GM18858 (cell line): Measurements from ENCODE around the gene MAPK8IP3.

Source experiments
- ATAC-seq: cut with Tn5 transposase; IDR thresholded peaks from one replicate; pipeline ENCODE4 v1.9.1; 2021; ENCODE audit not compliant: unreplicated experiment

The MAPK8IP3 gene

GRCh38 chr16:1740234-1740633, 34.2 kb downstream of the MAPK8IP3 start:
- no peak for ATAC-seq

GRCh38 chr16:1740781-1741490, 34.9 kb downstream of the MAPK8IP3 start:
- no peak for ATAC-seq

DNA sequence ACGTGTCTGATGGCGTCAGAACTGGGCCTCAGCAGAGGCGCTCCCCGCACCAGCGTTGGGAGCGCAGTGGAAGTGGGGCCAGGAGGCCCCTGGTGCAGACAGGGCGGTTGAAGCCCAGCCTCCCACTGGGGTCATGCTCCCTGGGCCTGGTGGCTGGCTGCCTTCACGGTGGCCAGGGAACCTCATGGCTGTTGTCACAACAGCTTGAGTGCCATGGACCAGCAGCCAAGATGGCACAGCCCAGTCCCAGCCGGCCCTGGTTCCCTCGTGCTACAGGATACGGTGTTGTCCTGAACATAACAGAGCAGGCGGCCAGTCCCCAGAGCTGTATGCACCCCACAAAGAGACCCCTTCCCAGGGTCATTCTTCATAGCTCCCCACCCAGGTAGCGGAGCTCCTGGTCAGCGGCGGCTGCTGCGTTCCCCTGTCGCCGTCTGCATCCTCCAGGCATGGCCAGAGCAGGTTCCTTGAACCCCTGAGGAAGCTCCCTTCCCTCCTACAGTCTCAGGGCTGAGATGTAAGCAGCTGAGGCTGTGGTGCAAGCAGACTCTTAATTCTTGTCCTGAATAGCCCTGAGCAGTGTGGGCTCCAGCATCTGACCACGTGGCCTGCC, 35.7 kb downstream of the MAPK8IP3 start:
- no peak for ATAC-seq

DNA sequence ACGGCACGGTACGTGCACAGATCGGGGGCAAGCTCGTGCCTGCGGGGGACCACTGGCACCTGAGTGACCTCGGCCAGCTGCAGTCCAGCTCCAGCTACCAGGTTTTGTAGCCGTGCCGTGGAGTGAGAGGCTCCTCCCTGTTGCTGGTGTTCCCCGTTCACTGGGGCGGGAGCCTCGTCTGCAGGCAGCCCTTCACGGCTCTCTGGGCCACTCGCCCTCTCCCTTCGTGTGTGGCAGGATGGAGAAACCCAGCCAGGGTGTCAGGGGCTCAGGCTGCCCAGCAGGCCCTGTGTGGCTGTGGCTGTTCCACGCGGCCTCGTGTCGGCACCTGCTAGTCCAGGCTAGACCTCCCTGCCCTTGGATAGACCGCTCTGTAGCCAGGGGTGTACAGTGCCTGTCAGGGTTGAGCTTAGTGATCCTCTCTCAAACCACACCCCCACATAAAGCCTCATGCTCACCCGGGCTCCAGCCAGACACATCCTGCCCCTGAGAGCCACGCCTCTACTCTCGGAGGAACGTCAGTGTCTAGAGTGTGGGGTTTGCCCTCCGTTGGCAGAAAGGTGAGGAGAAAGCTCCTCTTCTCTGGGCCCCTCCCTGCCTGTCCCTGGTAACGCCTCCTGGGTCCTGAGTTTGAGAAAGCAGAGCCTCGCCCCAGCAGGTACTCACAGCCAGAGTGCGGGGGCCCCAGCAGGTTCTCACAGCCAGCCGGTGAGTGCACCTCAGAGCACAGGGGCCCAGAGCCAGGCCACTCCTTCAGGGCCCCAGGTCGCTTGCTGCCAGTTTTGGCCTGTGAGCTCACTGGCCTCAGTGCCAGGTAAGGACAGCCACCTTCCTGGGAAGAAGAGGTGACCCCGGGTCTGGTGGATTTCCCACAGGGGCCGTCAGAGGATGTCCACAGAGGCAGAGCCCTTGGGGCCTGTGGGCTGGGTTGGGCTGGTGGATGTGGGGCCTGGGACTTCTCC, 37.7 kb downstream of the MAPK8IP3 start:
- ATAC-seq: no peak

- no peak for ATAC-seq
Measured at GRCh38 chr16:1744338-1744840, 38.4 kb downstream of the MAPK8IP3 start.

DNA sequence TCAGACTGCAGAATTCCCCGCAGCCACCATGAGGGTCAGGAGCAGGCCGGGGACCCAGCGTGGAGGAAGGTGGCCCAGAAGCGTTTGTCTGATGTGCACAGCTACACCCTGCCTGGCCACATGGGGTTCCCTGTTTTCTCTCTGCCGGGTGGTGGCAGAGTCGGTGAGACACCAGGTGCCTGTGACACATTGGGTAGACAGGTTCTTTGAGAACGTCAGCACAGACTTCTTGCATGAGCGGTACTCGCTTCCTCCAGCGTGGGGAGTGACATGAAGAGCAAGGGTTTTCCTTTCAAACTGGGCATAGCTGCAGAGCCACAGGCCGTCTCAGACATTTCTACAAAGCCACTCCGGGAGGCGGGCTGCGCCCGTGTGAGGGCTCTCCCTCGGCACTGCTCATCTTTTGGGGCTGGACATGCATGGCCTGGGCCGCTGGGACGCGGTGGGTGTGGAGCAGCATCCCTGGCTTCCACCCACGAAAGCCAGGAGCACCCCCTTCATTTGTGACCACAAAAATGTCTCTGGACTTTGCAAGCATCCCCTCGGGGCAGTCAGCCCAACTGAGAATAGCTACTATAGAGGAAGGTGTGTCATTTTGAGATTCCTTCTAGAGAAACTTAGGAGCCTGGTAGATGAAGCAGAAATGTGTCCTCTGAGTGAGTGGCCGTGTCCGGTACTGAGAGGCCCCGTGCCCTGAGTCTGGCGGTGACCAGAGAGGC, 39.3 kb downstream of the MAPK8IP3 start:
- ATAC-seq: no peak

DNA sequence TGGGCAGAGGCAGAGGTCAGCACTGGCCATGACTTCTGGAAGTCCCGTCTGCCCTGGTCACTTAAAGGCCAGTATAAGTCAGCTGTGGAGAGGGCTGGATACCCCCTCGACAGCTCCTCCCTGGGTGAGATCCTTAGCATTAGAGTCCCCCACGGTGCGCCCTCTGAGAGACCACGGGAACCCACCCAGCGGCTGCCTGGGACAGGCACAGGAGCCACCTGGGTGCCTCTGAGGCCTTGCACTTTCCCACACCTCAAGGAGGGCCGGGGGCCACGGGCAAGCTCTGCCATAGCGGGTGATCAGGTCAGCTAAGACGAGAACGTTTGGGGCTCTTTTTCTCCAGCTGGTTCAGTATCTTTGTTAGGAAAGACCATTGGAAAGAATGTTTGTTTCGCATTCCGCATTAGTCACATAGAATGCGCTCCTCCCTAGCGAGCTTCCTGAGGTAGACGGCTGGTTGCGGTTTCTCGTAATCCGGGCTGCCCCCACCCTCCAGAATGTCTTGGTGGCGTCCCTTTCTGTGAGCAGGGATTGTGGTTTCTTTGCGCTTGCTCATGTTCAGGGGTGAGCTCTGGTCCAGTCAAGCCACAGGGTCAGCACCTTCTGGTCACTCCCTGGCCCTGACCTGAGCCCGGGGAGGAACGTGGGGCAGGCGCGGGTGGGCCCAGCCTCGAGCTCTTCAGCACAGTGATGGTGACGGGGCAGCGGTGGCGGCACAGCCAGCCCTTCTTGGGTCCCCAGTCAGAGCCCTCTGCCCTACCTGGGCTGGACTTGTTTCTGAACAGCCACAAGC, 40.1 kb downstream of the MAPK8IP3 start:
- no peak for ATAC-seq

- no peak for ATAC-seq
Measured at GRCh38 chr16:1746693-1747195, 40.7 kb downstream of the MAPK8IP3 start.

DNA sequence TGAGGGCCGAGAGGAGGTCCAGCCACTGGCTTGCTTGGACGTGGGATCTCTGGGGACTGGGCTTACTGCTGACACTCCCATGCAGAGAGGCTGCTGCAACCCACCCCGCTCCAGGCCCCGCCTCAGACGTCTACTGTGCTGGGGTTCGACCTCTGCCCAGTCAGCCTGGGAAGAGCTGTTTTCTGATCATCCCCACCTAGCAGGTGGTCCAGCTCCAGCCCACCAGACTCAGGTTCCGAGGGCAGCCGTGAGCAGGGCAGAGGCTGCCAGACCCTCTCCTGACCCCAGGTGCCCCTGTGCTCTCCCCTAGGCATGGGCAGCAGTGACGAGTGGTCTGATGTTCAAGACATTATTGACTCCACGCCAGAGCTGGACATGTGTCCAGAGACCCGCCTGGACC, 41.9 kb downstream of the MAPK8IP3 start:
- no peak for ATAC-seq

- ATAC-seq: no peak
Measured at GRCh38 chr16:1749152-1750117, 43.4 kb downstream of the MAPK8IP3 start.

DNA sequence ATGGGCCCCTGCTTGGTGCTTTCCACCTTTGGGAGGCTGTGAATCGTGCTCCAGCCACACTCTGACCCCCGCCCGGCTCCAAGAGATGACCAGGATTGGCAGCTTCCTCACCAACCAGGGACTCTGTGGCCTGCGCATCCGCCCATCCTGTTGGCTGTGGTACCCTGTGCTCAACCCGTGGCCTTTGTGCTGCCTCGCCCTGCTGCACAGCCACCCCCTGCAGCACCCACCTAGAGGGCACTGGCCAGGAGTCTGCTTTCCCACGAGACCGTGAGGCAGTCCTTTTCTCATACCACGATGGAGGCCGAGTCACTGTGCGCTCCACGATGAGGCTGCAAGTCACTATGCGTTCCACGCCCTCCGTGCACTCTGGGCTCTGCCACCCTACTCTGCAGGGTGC, 46.0 kb downstream of the MAPK8IP3 start:
- no peak for ATAC-seq

DNA sequence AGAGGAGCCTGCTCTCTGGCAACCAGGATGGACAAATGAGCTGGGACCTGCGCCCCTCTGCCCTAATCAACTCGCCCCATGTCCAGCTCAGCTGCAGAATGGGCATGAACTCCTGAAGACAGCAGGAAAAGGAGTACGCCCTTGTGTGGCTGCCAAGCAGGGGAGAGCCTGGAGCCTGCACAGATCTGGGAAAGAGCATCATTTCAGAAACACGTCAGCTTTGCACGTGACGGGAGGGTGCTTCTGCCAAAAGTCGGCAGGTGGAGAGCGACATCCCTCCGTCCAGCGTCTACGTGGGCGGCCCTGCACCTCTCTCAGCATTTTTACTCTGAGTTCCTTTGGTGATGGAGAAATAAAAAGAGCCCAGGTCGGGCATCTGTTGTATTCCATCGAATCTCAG, 46.9 kb downstream of the MAPK8IP3 start:
- ATAC-seq: no peak

DNA sequence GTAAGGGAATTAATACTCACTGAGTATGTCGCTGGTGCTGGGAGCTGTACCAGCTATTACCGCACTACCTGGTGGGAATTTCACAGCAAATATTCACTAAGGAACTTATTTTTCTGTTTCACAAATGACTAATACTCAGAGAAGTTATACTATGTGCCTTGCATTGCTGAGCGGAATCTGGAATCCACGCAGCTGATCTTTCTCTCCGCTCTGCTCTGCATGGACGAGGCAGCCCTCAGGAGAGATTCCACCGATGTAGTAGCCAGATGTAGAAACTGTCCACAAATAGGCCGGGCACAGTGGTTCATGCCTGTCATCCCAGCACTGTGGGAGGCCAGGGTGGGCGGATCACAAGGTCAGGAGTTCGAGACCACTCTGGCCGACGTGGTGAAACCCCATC, 48.2 kb downstream of the MAPK8IP3 start:
- ATAC-seq: no peak

- ATAC-seq: no peak
Measured at GRCh38 chr16:1757714-1758461, 51.9 kb downstream of the MAPK8IP3 start.

DNA sequence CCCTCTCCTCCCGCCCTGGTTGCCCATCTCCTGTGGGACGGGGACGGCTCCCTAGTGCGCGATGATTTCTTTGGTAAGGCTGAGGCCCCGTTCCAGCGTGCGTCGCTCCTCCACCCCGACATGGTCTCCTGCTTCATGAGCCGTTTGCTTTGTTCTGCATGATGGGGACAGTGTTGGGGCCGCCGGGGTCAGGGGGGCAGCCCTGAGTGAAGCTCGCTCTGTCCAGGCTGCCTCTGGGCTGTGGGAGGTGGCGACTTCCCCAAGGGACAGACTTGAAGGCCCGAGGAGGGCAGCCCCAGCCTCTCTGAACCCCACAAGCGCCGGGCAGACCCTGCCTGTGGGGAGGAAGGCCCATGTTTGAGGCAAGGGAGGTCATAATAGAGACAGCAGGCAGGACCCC, 52.9 kb downstream of the MAPK8IP3 start:
- no peak for ATAC-seq

- ATAC-seq: no peak
Measured at GRCh38 chr16:1759511-1759910, 53.5 kb downstream of the MAPK8IP3 start.

DNA sequence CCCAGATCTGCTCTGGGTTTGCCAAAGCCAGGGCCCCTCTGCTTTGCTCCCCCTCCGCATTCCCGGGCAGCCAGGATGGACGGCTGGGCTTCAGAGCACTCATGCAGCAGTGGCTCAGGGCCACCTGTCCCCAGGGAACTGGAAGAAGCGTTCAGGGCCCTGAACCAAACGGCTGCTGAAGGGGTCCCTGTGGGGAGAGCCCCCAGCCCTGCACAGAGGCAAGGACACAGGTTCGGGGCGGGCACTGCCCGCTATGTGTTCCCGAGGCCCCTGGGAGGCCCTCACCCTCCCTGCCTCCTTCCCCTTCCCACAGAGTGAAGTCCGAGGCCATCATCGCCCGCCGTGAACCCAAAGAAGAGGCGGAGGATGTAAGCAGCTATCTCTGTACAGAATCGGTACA, 54.9 kb downstream of the MAPK8IP3 start:
- ATAC-seq: no peak

GRCh38 chr16:1761751-1762150, 55.8 kb downstream of the MAPK8IP3 start:
- ATAC-seq: no peak
